ENCODE measurements around the gene IFT20. TPM values are rescaled to one million over a fixed set of nuclear protein-coding genes. Genes with fewer than 3 reads are reported as not detected.

The IFT20 gene
- total RNA-seq, 2 donors from 2014 or later, result 37.4 to 38.4 TPM

DNA sequence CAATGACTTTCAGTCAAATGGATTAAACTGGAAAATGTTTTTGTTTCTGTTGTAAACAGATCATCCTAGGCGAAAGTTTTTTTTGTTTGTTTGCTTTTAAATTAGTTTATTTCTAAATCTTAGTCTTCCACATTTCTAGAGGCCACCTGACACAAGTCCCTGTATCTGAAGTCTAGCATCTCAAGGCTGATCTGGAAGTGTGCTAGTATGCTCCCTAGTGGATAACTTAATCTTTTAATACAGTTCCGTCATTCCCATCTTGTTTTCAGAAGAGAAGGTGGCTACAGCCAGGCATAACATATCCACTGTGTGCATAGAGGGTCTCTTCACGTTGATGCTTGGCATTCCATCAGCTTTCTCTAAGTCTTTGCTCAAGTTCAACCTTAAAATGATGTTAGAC is 7.6 kb downstream of the IFT20 start:
- no peak for ATAC-seq (ENCODE audit: insufficient number of reproducible peaks, low FRiP score, low read depth)
- TF ChIP-seq, protein P1, sequence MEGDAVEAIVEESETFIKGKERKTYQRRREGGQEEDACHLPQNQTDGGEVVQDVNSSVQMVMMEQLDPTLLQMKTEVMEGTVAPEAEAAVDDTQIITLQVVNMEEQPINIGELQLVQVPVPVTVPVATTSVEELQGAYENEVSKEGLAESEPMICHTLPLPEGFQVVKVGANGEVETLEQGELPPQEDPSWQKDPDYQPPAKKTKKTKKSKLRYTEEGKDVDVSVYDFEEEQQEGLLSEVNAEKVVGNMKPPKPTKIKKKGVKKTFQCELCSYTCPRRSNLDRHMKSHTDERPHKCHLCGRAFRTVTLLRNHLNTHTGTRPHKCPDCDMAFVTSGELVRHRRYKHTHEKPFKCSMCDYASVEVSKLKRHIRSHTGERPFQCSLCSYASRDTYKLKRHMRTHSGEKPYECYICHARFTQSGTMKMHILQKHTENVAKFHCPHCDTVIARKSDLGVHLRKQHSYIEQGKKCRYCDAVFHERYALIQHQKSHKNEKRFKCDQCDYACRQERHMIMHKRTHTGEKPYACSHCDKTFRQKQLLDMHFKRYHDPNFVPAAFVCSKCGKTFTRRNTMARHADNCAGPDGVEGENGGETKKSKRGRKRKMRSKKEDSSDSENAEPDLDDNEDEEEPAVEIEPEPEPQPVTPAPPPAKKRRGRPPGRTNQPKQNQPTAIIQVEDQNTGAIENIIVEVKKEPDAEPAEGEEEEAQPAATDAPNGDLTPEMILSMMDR (IDR thresholded peaks at IDR 0.05), result no peak
- no peak for DNase-seq (ENCODE audit: low spot score)
- Histone ChIP-seq H3K9me3 (no peaks in the 10 kb centered on the region), H3K27me3 (replicated peaks; ENCODE audit: insufficient read depth) (no peaks in the 10 kb centered on the region), H3K27ac (no peak overlapping the region), H3K4me3 (no peak overlapping the region), H3K36me3 (peaks cover 13% of the 10 kb centered on the region), H3K4me1 (ENCODE audit: control insufficient read depth in 1 of 2, low read depth in 2 of 2) (no peaks in the 10 kb centered on the region)

DNA sequence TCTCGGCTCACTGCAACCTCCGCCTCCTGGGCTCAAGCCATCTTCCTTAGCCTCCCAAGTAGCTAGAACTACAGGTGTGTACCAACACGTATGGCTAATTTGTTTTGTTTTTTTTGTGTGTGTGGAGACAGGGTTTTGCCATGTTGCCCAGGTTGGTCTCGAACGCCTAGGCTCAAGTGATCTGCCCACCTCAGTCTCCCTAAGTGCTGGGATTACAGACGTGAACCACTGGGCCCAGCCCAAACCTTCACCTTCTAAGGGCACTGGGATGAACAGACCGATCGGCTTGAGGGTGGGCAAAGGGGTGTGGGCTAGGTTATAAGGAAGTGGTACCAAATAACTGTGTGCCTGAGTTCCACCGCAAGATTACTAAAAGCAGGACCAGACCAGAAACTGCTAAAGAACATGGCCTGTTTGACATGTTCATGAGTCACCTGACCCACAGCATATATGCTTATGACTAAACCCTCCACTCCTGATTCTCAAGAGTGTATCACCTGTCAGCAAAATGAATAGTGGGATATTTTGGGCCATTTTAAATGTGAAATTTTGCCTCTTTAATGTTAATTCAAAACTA is 8.2 kb downstream of the IFT20 start:
- H3K27me3 ChIP-seq (replicated peaks; ENCODE audit: insufficient read depth), result no peaks in the 10 kb centered on the region
- no peak overlapping the region for H3K27ac ChIP-seq
- DNase-seq (ENCODE audit: low spot score) (no peak), ATAC-seq (ENCODE audit: insufficient number of reproducible peaks, low FRiP score, low read depth) (no peak)
- H3K36me3 ChIP-seq, result peaks cover 13% of the 10 kb centered on the region
- H3K9me3 ChIP-seq, result no peaks in the 10 kb centered on the region
- no peaks in the 10 kb centered on the region for H3K4me1 ChIP-seq (ENCODE audit: control insufficient read depth in 1 of 2, low read depth in 2 of 2)
- H3K4me3 ChIP-seq, result no peak overlapping the region
- TF ChIP-seq, protein P1 (IDR thresholded peaks at IDR 0.05), result no peak

DNA sequence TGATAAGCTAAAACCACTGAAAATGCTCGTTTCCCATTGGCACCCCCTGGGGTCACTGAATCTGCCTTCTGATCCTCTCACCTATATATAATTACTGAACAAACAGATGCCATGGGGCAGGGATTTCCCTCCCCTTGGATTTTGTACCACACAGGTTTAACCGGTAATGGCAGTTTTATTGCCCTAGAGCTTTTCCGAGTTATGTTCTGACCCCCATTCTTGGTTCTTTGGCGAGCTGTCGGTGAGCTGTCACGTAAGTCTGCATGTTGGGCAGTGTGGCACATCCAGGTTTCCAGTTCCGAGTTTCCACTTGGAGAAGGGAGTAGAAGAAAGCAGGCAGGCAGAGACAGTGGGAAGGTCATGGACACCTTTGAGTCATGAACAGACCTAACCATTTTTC is 9.2 kb downstream of the IFT20 start:
- no peak for ATAC-seq (ENCODE audit: insufficient number of reproducible peaks, low FRiP score, low read depth)
- TF ChIP-seq, protein P1 (IDR thresholded peaks at IDR 0.05), result no peak
- DNase-seq (ENCODE audit: low spot score), result no peak
- Histone ChIP-seq H3K4me3 (no peak overlapping the region), H3K27ac (no peak overlapping the region), H3K36me3 (peaks cover 13% of the 10 kb centered on the region), H3K9me3 (no peaks in the 10 kb centered on the region), H3K27me3 (replicated peaks; ENCODE audit: insufficient read depth) (no peaks in the 10 kb centered on the region), H3K4me1 (ENCODE audit: control insufficient read depth in 1 of 2, low read depth in 2 of 2) (no peaks in the 10 kb centered on the region)

DNA sequence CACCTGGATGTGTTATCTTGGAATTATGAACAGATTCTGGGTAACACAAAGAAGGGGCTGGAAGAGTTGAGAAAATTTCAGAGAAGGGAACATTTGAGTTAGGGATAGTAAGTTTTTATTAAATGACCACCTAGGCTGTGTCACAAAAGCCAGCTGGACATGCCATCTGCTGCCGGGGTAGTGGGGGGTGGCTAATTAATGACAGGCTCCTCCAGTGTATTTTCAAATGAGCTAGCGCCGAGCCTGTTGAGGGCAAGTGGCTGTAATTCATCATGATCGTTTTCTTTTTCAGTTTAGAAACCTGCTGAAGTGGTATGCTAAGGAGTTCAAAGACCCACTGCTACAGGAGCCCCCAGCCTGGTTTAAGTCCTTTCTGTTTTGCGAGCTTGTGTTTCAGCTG is 10.1 kb downstream of the IFT20 start:
- no peaks in the 10 kb centered on the region for H3K9me3 ChIP-seq
- TF ChIP-seq, protein P1 (IDR thresholded peaks at IDR 0.05), result no peak

DNA sequence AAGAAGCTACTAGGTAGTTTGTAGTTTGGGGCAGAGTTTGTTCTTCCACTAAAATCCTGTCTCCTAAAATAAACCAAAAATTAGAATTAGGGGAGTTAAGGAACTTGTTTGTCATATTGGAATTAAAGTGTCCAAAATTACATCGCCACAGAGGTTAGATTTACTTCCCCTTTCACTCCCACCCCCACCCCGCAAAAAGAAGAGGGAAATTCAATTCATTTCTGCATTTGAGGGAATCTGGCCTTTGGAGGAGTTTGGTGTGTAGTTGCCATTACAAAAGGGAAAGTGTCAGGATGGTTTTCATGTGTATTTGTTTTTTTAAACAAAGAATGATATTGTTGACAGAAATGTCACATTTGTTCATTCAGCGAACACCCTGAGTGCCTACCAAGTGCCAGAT is 10.5 kb downstream of the IFT20 start:
- ATAC-seq (ENCODE audit: insufficient number of reproducible peaks, low FRiP score, low read depth) (no peak), DNase-seq (ENCODE audit: low spot score) (no peak)
- H3K4me1 ChIP-seq (ENCODE audit: control insufficient read depth in 1 of 2, low read depth in 2 of 2), result peaks cover 0 to 2% of the 10 kb centered on the region in 2 donors
- H3K27ac ChIP-seq, result no peak overlapping the region
- no peaks in the 10 kb centered on the region for H3K9me3 ChIP-seq
- H3K27me3 ChIP-seq (replicated peaks; ENCODE audit: insufficient read depth), result no peaks in the 10 kb centered on the region
- TF ChIP-seq, protein P1 (IDR thresholded peaks at IDR 0.05), result no peak
- H3K36me3 ChIP-seq, result peaks cover 7% of the 10 kb centered on the region
- no peak overlapping the region for H3K4me3 ChIP-seq

More for the DNA sequence above, 10.1 kb downstream of the IFT20 start:
- H3K36me3 ChIP-seq, result peaks cover 8% of the 10 kb centered on the region
- H3K4me3 ChIP-seq, result no peak overlapping the region
- H3K4me1 ChIP-seq (ENCODE audit: control insufficient read depth in 1 of 2, low read depth in 2 of 2), result no peaks in the 10 kb centered on the region
- no peaks in the 10 kb centered on the region for H3K27me3 ChIP-seq (replicated peaks; ENCODE audit: insufficient read depth)
- no peak for DNase-seq (ENCODE audit: low spot score)
- no peak for ATAC-seq (ENCODE audit: insufficient number of reproducible peaks, low FRiP score, low read depth)
- no peak overlapping the region for H3K27ac ChIP-seq

All from thoracic aorta (tissue), 2 donors.